Measurements from ENCODE around the gene ADGRF3.

GRCh38 chr2:26355038-26355995, 8.7 kb upstream of the ADGRF3 start:
- no peak for TF ChIP-seq EZH2phosphoT487 (IDR thresholded peaks at IDR 0.05; ENCODE audit: insufficient read depth, low read depth)
- no peak for TF ChIP-seq EZH2 (IDR thresholded peaks at IDR 0.05; ENCODE audit: insufficient read depth, poor library complexity, severe bottlenecking)

Data from GM23248 (cell line).